ENCODE measurements around the gene AKAP7. TPM values are rescaled to one million over a fixed set of nuclear protein-coding genes. Genes with fewer than 3 reads are reported as not detected.
"Not testable (repeated sequence)": the region's sequence is repeated elsewhere in the genome, so short reads cannot be mapped to it uniquely, and the experiment has no call there.

The AKAP7 gene
- polyA plus RNA-seq, 1 donor (not counting 4 experiments of a cell fraction or from before 2014, with no cell fraction given) = 1.7 TPM

DNA sequence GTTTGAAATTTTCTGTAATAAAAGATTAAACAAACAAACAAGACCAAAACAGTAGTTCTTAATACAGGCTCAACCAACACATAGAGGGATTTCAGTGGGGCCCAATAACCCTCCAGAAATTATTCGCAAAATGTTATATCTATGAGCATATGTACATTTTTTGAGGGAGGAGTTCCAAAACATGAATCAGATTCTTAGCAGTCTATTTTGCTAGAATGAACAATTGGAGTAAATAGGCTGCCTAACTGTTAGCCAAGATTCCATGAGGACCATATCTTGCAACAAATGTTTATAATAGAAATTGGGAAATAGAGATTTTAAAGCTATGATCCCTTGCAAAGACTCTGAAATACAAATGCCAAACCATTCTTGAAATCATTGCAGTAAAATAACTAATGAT, 186.3 kb downstream of the AKAP7 start:
- H2AFZ ChIP-seq (ENCODE audit: control insufficient read depth, low read length) = no peak overlapping the region
- DNase-seq (ENCODE audit: low read depth, low spot score) = no peak
- FAIRE-seq = no peak

DNA sequence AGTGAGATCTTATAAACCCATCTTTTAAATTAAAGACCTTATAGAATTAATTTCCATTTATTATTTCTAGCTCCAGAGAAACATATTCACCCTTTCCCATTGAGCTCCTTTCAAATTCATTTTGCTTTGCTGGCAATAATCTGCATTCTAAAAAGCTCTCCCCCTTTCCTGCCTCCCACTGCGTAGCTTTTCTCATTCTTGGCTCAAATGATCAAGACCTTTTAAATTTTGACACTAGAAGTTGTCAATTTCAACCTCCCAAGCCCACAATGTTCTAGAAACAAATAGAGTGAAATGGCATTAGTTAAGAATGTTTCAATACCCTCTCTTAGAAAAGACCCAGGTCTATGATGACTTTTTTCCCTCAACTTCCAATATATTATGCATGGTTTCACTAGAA, 186.9 kb downstream of the AKAP7 start:
- Histone ChIP-seq H3K9ac (ENCODE audit: control insufficient read depth, extremely low read depth, insufficient read depth, low read length) (no peak overlapping the region), H3K4me1 (ENCODE audit: control insufficient read depth, extremely low read depth, insufficient read depth, low read length) (no peaks in the 10 kb centered on the region), H3K36me3 (ENCODE audit: control insufficient read depth in 2 of 2, extremely low read depth in 1 of 2, insufficient read depth in 2 of 2, low read length in 2 of 2) (no peaks in the 10 kb centered on the region), H3K9me3 (ENCODE audit: control insufficient read depth, low read depth, low read length) (no peaks in the 10 kb centered on the region), H3K4me3 (ENCODE audit: control insufficient read depth in 2 of 3, extremely low read depth in 1 of 3, insufficient read depth in 2 of 3, low read depth in 1 of 3, low read length in 3 of 3) (no peak overlapping the region), H4K20me1 (ENCODE audit: control insufficient read depth, extremely low read depth, insufficient read depth, low read length) (no peaks in the 10 kb centered on the region), H3K27me3 (ENCODE audit: control insufficient read depth, extremely low read depth, insufficient read depth, low read length) (no peaks in the 10 kb centered on the region), H3K9me1 (ENCODE audit: control insufficient read depth, extremely low read depth, insufficient read depth, low read length) (no peaks in the 10 kb centered on the region), H3K79me2 (ENCODE audit: control insufficient read depth, insufficient read depth, low read length) (no peaks in the 10 kb centered on the region), H3K4me2 (ENCODE audit: control insufficient read depth, extremely low read depth, insufficient read depth, low read depth, low read length) (no peak overlapping the region), H2AFZ (ENCODE audit: control insufficient read depth, low read length) (no peak overlapping the region), H3K27ac (ENCODE audit: control insufficient read depth, insufficient read depth, low read length) (no peak overlapping the region)
- no peak for FAIRE-seq
- no peak for DNase-seq (ENCODE audit: low read depth, low spot score)
- dilution Hi-C loops (cut with MboI; ENCODE audit: extremely low pct_ligation_motif_present, low sequenced_read_pairs) = no loop called here
- TF ChIP-seq EZH2 (IDR thresholded peaks at IDR 0.05; ENCODE audit: low read length) = no peak
- TF ChIP-seq CTCF (optimal IDR thresholded peaks at IDR 0.05 in 1 of 3, IDR thresholded peaks at IDR 0.05 in 1 of 3, conservative IDR thresholded peaks at IDR 0.05 in 1 of 3; ENCODE audit: extremely low read depth in 1 of 3, insufficient read depth in 2 of 3, low read length in 3 of 3) = no peak

More for the DNA sequence above, 186.3 kb downstream of the AKAP7 start:
- Histone ChIP-seq H3K27me3 (ENCODE audit: control insufficient read depth, extremely low read depth, insufficient read depth, low read length) (no peaks in the 10 kb centered on the region), H3K79me2 (ENCODE audit: control insufficient read depth, insufficient read depth, low read length) (no peaks in the 10 kb centered on the region), H3K9me1 (ENCODE audit: control insufficient read depth, extremely low read depth, insufficient read depth, low read length) (no peaks in the 10 kb centered on the region), H3K9me3 (ENCODE audit: control insufficient read depth, low read depth, low read length) (no peaks in the 10 kb centered on the region), H3K4me2 (ENCODE audit: control insufficient read depth, extremely low read depth, insufficient read depth, low read depth, low read length) (no peak overlapping the region), H3K4me1 (ENCODE audit: control insufficient read depth, extremely low read depth, insufficient read depth, low read length) (no peaks in the 10 kb centered on the region), H4K20me1 (ENCODE audit: control insufficient read depth, extremely low read depth, insufficient read depth, low read length) (no peaks in the 10 kb centered on the region), H3K27ac (ENCODE audit: control insufficient read depth, insufficient read depth, low read length) (no peak overlapping the region), H3K4me3 (ENCODE audit: control insufficient read depth in 2 of 3, extremely low read depth in 1 of 3, insufficient read depth in 2 of 3, low read depth in 1 of 3, low read length in 3 of 3) (no peak overlapping the region), H3K9ac (ENCODE audit: control insufficient read depth, extremely low read depth, insufficient read depth, low read length) (no peak overlapping the region), H3K36me3 (ENCODE audit: control insufficient read depth in 2 of 2, extremely low read depth in 1 of 2, insufficient read depth in 2 of 2, low read length in 2 of 2) (no peaks in the 10 kb centered on the region)
- TF ChIP-seq EZH2 (IDR thresholded peaks at IDR 0.05; ENCODE audit: low read length) (no peak), CTCF (optimal IDR thresholded peaks at IDR 0.05 in 1 of 3, IDR thresholded peaks at IDR 0.05 in 1 of 3, conservative IDR thresholded peaks at IDR 0.05 in 1 of 3; ENCODE audit: extremely low read depth in 1 of 3, insufficient read depth in 2 of 3, low read length in 3 of 3) (no peak)
- dilution Hi-C loops (cut with MboI; ENCODE audit: extremely low pct_ligation_motif_present, low sequenced_read_pairs) = no loop called here

GRCh38 chr6:131325669-131326068, 190.4 kb downstream of the AKAP7 start:
- H3K4me3 ChIP-seq (ENCODE audit: control insufficient read depth in 2 of 3, extremely low read depth in 1 of 3, insufficient read depth in 2 of 3, low read depth in 1 of 3, low read length in 3 of 3); H3K4me2 ChIP-seq (ENCODE audit: control insufficient read depth, extremely low read depth, insufficient read depth, low read depth, low read length); H3K36me3 ChIP-seq (ENCODE audit: control insufficient read depth in 2 of 2, extremely low read depth in 1 of 2, insufficient read depth in 2 of 2, low read length in 2 of 2); DNase-seq (ENCODE audit: low read depth, low spot score); H3K79me2 ChIP-seq (ENCODE audit: control insufficient read depth, insufficient read depth, low read length); H3K9ac ChIP-seq (ENCODE audit: control insufficient read depth, extremely low read depth, insufficient read depth, low read length); H2AFZ ChIP-seq (ENCODE audit: control insufficient read depth, low read length); H3K27me3 ChIP-seq (ENCODE audit: control insufficient read depth, extremely low read depth, insufficient read depth, low read length); H3K4me1 ChIP-seq (ENCODE audit: control insufficient read depth, extremely low read depth, insufficient read depth, low read length); H4K20me1 ChIP-seq (ENCODE audit: control insufficient read depth, extremely low read depth, insufficient read depth, low read length); dilution Hi-C loops (cut with MboI; ENCODE audit: extremely low pct_ligation_motif_present, low sequenced_read_pairs); H3K27ac ChIP-seq (ENCODE audit: control insufficient read depth, insufficient read depth, low read length); H3K9me3 ChIP-seq (ENCODE audit: control insufficient read depth, low read depth, low read length); H3K9me1 ChIP-seq (ENCODE audit: control insufficient read depth, extremely low read depth, insufficient read depth, low read length); FAIRE-seq: not testable (repeated sequence)

GRCh38 chr6:131328727-131329126, 193.5 kb downstream of the AKAP7 start:
- H3K27me3 ChIP-seq (ENCODE audit: control insufficient read depth, extremely low read depth, insufficient read depth, low read length); H3K36me3 ChIP-seq (ENCODE audit: control insufficient read depth in 2 of 2, extremely low read depth in 1 of 2, insufficient read depth in 2 of 2, low read length in 2 of 2); H3K27ac ChIP-seq (ENCODE audit: control insufficient read depth, insufficient read depth, low read length); H3K9me1 ChIP-seq (ENCODE audit: control insufficient read depth, extremely low read depth, insufficient read depth, low read length); H3K79me2 ChIP-seq (ENCODE audit: control insufficient read depth, insufficient read depth, low read length); H2AFZ ChIP-seq (ENCODE audit: control insufficient read depth, low read length); H3K4me3 ChIP-seq (ENCODE audit: control insufficient read depth in 2 of 3, extremely low read depth in 1 of 3, insufficient read depth in 2 of 3, low read depth in 1 of 3, low read length in 3 of 3); DNase-seq (ENCODE audit: low read depth, low spot score); H4K20me1 ChIP-seq (ENCODE audit: control insufficient read depth, extremely low read depth, insufficient read depth, low read length); H3K9me3 ChIP-seq (ENCODE audit: control insufficient read depth, low read depth, low read length); FAIRE-seq; dilution Hi-C loops (cut with MboI; ENCODE audit: extremely low pct_ligation_motif_present, low sequenced_read_pairs); H3K9ac ChIP-seq (ENCODE audit: control insufficient read depth, extremely low read depth, insufficient read depth, low read length); H3K4me2 ChIP-seq (ENCODE audit: control insufficient read depth, extremely low read depth, insufficient read depth, low read depth, low read length); H3K4me1 ChIP-seq (ENCODE audit: control insufficient read depth, extremely low read depth, insufficient read depth, low read length): not testable (repeated sequence)
